ENCODE measurements around the gene DOCK8.

GRCh38 chr9:458590-458989 lies 243.9 kb downstream of the DOCK8 start:
- TF ChIP-seq CTCF (IDR thresholded peaks at IDR 0.05) (no peak), POLR2A (IDR thresholded peaks at IDR 0.05) (no peak)

Measured in uterus (tissue), 2 donors.